OCI-LY1 (cell line): ENCODE results near the gene RGS8.

Source experiments
- H2AFZ ChIP-seq: fragments of 200-600 bp; sonication (generic), shearing (Covaris generic); 2 replicates; pipeline ENCODE4 v1.6.0; 2014; ENCODE audit warnings: antibody characterized with exemption, mild to moderate bottlenecking, low read length
- H3F3A ChIP-seq: fragments of 200-600 bp; sonication (generic), shearing (Covaris generic); 2 replicates; pipeline ENCODE4 v1.6.0; 2014; ENCODE audit warnings: mild to moderate bottlenecking, antibody characterized with exemption, low read length, moderate library complexity; ENCODE audit not compliant: insufficient read depth
- H3K27ac ChIP-seq: fragments of 200-600 bp; sonication (generic); 2 replicates; pipeline ENCODE4 v1.5.1; 2014; ENCODE audit warnings: low read length, mixed run types, mild to moderate bottlenecking, low read depth; ENCODE audit not compliant: poor library complexity, severe bottlenecking
- H3K27me3 ChIP-seq: fragments of 200-600 bp; sonication (generic); 2 replicates; pipeline ENCODE4 v1.6.0; 2014; ENCODE audit warnings: antibody characterized with exemption, mild to moderate bottlenecking, low read length, moderate library complexity; ENCODE audit not compliant: insufficient read depth
- H3K36me3 ChIP-seq: fragments of 200-600 bp; sonication (generic); 2 replicates; pipeline ENCODE4 v1.6.1; 2014; ENCODE audit warnings: mild to moderate bottlenecking, antibody characterized with exemption, low read length, moderate library complexity, mixed read lengths; ENCODE audit not compliant: insufficient read depth
- H3K4me1 ChIP-seq: fragments of 200-600 bp; sonication (generic); 2 replicates; pipeline ENCODE4 v1.5.1; 2014; ENCODE audit warnings: mild to moderate bottlenecking, low read length, moderate library complexity; ENCODE audit not compliant: insufficient read depth, severe bottlenecking
- H3K4me2 ChIP-seq: fragments of 200-600 bp; sonication (generic), shearing (Covaris generic); 2 replicates; pipeline ENCODE4 v1.6.1; 2014; ENCODE audit warnings: low read length
- H3K4me3 ChIP-seq: fragments of 200-600 bp; sonication (generic); 2 replicates; pipeline ENCODE4 v1.5.1; 2014; ENCODE audit warnings: low read length, low read depth, mild to moderate bottlenecking, mixed read lengths; ENCODE audit not compliant: poor library complexity, severe bottlenecking
- H3K79me2 ChIP-seq: fragments of 200-600 bp; shearing (Covaris generic); 2 replicates; pipeline ENCODE4 v1.6.1; 2016; ENCODE audit warnings: mixed run types, low read length, mixed read lengths; ENCODE audit not compliant: insufficient read depth
- H3K9ac ChIP-seq: fragments of 200-600 bp; sonication (generic), shearing (Covaris generic); 2 replicates; pipeline ENCODE4 v1.6.1; 2014; ENCODE audit warnings: mild to moderate bottlenecking, low read length, mixed read lengths
- H3K9me2 ChIP-seq: fragments of 200-600 bp; sonication (generic), shearing (Covaris generic); 2 replicates; pipeline ENCODE4 v1.6.1; 2014; ENCODE audit warnings: low read depth, mild to moderate bottlenecking, low read length, mixed read lengths
- H3K9me3 ChIP-seq: fragments of 200-600 bp; shearing (Covaris generic); 2 replicates; pipeline ENCODE4 v1.6.1; 2014; ENCODE audit warnings: low read length, mixed read lengths
- H4K20me1 ChIP-seq: fragments of 200-600 bp; sonication (generic), shearing (Covaris generic); 2 replicates; pipeline ENCODE4 v1.6.0; 2016; ENCODE audit warnings: mild to moderate bottlenecking, low read length; ENCODE audit not compliant: insufficient read depth
- EZH2 ChIP-seq: fragments of 200-600 bp; sonication (generic), shearing (Covaris generic); IDR thresholded peaks from 2 replicates; pipeline ENCODE4 v1.8.0; 2017; ENCODE audit warnings: borderline replicate concordance, mixed run types, mild to moderate bottlenecking, antibody characterized with exemption, low read length, moderate library complexity, mixed read lengths
- TF ChIP-seq, protein P1 (sequence below): fragments of 200-600 bp; sonication (generic), shearing (Covaris generic); IDR thresholded peaks from 2 replicates; pipeline ENCODE4 v1.5.1; 2017; ENCODE audit warnings: mild to moderate bottlenecking, antibody characterized with exemption, low read length, moderate library complexity, mixed read lengths

Gene RGS8

DNA sequence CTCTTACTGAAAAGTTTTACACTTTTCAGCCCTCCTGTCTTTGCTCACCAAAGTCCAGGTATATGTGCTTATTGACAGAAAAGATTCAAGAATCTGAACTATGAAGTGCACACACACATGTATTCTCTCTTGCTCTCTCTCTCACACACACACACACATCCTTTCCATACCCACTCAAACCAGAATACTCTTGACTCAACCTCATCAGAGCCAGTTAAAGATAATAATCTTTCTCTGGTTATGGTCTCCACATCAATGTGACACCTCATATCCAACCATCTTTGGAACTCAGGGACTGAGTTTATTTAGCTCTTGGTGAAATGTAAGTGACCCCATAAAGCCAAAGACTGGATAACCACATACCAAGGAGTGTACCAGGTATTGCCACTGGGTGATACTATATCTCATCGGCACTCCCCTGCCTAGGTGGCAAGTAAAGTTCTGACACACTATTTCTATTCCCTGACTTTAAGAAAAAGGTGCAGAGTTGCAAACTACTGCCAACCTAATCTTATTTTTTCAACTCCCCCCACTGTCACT is 24.9 kb upstream of the RGS8 start:
- H3K9me2 ChIP-seq = no peaks in the 10 kb centered on the region
- no peak overlapping the region for H3K4me3 ChIP-seq
- TF ChIP-seq EZH2 = no peak
- TF ChIP-seq, protein P1, sequence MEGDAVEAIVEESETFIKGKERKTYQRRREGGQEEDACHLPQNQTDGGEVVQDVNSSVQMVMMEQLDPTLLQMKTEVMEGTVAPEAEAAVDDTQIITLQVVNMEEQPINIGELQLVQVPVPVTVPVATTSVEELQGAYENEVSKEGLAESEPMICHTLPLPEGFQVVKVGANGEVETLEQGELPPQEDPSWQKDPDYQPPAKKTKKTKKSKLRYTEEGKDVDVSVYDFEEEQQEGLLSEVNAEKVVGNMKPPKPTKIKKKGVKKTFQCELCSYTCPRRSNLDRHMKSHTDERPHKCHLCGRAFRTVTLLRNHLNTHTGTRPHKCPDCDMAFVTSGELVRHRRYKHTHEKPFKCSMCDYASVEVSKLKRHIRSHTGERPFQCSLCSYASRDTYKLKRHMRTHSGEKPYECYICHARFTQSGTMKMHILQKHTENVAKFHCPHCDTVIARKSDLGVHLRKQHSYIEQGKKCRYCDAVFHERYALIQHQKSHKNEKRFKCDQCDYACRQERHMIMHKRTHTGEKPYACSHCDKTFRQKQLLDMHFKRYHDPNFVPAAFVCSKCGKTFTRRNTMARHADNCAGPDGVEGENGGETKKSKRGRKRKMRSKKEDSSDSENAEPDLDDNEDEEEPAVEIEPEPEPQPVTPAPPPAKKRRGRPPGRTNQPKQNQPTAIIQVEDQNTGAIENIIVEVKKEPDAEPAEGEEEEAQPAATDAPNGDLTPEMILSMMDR = no peak
- H3F3A ChIP-seq = no peaks in the 10 kb centered on the region
- no peaks in the 10 kb centered on the region for H3K36me3 ChIP-seq
- no peak overlapping the region for H3K4me2 ChIP-seq
- peaks cover 3% of the 10 kb centered on the region; the same call in 1 of the 2 replicates for H3K27me3 ChIP-seq
- no peaks in the 10 kb centered on the region for H3K4me1 ChIP-seq
- no peak overlapping the region for H2AFZ ChIP-seq
- H3K79me2 ChIP-seq = no peaks in the 10 kb centered on the region
- no peaks in the 10 kb centered on the region for H4K20me1 ChIP-seq
- no peak overlapping the region for H3K27ac ChIP-seq
- no peak overlapping the region for H3K9ac ChIP-seq
- H3K9me3 ChIP-seq = no peaks in the 10 kb centered on the region

DNA sequence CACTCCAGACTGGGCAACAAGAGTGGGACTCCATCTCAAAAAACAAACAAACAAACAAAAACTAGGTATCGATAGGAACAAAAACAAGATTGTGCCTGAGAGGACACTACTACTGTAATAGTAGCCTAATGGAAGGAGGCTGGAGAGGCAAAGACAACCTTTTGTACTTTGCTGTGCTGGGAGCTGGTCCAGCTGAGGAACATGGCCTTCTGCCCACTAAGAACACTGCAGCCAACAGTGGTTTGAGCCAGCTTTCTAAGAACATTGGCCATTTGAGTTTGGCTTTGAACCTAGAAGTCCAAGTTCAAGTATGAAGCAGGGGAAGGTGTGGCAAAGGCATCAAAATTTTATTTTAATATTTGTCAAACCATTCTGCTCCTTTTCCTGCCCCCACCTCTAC is 22.7 kb upstream of the RGS8 start:
- Histone ChIP-seq H3K27me3 (peaks cover 3% of the 10 kb centered on the region; the same call in 1 of the 2 replicates), H3K9me2 (no peaks in the 10 kb centered on the region), H3K36me3 (no peaks in the 10 kb centered on the region), H4K20me1 (no peaks in the 10 kb centered on the region), H3K9me3 (no peaks in the 10 kb centered on the region), H3K9ac (no peak overlapping the region), H3K27ac (no peak overlapping the region), H3K4me2 (no peak overlapping the region), H2AFZ (no peak overlapping the region), H3F3A (no peaks in the 10 kb centered on the region), H3K79me2 (no peaks in the 10 kb centered on the region), H3K4me1 (no peaks in the 10 kb centered on the region), H3K4me3 (no peak overlapping the region)
- no peak for TF ChIP-seq EZH2
- TF ChIP-seq, protein P1 = no peak

DNA sequence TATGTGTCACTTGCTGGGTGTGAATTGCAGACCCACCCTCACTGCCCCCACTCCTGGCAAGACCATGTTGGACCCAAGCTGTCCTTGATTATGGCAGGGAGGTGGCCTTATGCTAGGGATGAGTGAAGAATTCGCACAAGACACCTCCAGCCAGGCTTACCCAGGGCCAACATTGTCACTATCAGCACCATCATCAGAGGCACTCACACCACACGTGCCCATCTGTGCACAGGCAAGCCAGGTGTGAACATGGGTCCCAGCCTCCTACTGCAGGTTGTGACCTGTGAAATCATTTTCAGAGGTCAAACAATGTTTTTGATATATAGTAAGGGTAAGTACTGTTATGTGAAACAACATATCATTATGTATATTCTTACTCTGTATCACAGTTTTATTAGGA is 20.3 kb upstream of the RGS8 start:
- Histone ChIP-seq H3K36me3 (no peaks in the 10 kb centered on the region), H3K4me3 (no peak overlapping the region), H3K27ac (no peak overlapping the region), H3K9ac (no peak overlapping the region), H3F3A (no peaks in the 10 kb centered on the region), H3K79me2 (no peaks in the 10 kb centered on the region), H4K20me1 (no peaks in the 10 kb centered on the region), H2AFZ (no peak overlapping the region), H3K4me2 (no peak overlapping the region), H3K27me3 (peaks cover 3% of the 10 kb centered on the region; the same call in 1 of the 2 replicates), H3K9me3 (no peaks in the 10 kb centered on the region), H3K9me2 (no peaks in the 10 kb centered on the region), H3K4me1 (no peaks in the 10 kb centered on the region)
- no peak for TF ChIP-seq EZH2
- TF ChIP-seq, protein P1 = no peak
